Activated CD8-positive, alpha-beta memory T cell treated with anti-CD3 and anti-CD28 coated beads for 36 hours (primary cell): ENCODE data around the gene LPGAT1. TPM values are rescaled to one million over a fixed set of nuclear protein-coding genes. Genes with fewer than 3 reads are reported as not detected.
"Not testable (repeated sequence)": the region's sequence is repeated elsewhere in the genome, so short reads cannot be mapped to it uniquely, and the experiment has no call there.

ENCODE experiments used
- CTCF ChIA-PET: fragments of 350-600 bp; sonication (Branson Sonifier 250); formaldehyde crosslinking; loops from one replicate; lab custom pipeline; 2021; ENCODE audit warnings: antibody characterized with exemption; lab: Charles Lee
- POLR2A ChIA-PET: fragments of 350-600 bp; sonication (Branson Sonifier 250); formaldehyde crosslinking; loops from one replicate; lab custom pipeline; 2021; ENCODE audit warnings: antibody characterized with exemption; lab: Charles Lee
- total RNA-seq, 2 experiments: library from RNA; stranded (reverse); gene quantifications; one replicate each; pipeline ENCODE4 v1.2.3, GENCODE V29; 2021

The LPGAT1 gene
- total RNA-seq, 2 experiments from 2014 or later = 28.2 to 29.3 TPM

DNA sequence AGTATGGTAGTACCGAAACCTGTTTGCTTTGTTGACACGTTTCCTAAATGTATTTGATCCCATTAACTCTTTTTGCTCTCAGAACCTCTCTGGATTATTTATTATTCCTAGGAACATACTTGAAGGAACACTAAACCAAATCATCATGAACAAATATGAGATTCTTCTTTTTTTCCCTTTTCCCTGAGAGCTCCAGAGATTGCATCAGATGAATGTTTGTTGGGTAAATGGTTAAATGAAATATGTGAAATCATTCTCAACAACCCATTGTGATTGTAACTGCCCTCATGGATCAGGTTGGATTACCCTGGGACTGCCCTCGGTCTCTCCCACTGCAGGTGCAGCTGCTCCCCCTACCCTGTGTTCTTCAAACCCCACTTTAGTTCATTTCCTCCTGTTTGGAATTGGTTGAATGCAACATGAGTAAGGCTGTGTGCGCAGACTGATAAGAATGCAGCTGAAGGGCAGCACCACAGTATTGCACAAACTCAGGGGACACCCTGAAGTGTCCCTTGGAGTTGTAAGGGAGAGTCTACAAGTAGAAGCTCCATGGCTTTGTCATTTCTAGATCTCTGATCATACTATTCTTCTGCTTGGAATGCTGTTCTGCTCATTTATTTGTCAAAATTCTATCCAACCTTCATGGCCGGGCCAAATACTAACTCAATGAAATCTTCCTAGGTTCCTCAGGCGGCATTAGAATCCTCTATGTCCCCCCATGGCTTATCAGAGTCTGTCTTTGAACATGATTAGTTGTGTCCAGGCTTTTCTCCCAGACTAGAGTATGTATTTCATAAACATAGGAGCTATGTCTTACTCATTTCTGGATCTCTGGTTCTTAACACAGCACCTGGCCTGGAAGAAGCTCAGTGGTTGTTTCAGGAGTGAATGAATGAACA, 108.0 kb downstream of the LPGAT1 start:
- POLR2A ChIA-PET = no interaction called here
- CTCF ChIA-PET = interaction anchor here (1.6 kb wide), 1 partner anchor 24 kb away, joined by 3 read pairs; no protein-coding TSS in a partner anchor

GRCh38 chr1:211716555-211716954, 114.0 kb downstream of the LPGAT1 start:
- CTCF ChIA-PET = interaction anchor here (1.5 kb wide), 1 partner anchor 19 kb away, joined by 5 read pairs; no protein-coding TSS in a partner anchor

DNA sequence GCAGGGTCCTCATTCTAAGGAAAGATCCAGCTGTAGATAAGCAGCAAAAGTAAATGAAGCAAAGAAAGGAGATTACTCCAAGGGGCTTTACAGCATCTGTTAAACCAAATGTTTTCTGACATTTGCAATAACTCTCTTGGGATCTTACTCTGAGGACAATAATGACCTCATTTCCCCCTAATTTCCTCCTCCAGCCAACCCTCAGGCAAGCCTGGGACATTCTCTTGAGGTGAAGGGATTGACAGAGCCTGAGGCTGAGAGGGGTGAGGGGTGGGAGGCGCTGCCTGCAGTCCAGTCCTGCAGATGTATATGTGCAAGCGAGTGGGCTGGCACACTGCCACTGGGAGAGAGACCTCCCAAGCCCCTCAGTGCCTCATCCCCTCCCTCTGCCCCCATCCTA, 114.6 kb downstream of the LPGAT1 start:
- ChIA-PET POLR2A (interaction anchor here (0.6 kb wide), 1 partner anchor 519 kb away, joined by 3 read pairs; no protein-coding TSS in a partner anchor), CTCF (interaction anchor here (1.5 kb wide), 1 partner anchor 18 kb away, joined by 5 read pairs; no protein-coding TSS in a partner anchor)

More at GRCh38 chr1:211716555-211716954, 114.0 kb downstream of the LPGAT1 start:
- POLR2A ChIA-PET = not testable (repeated sequence)

DNA sequence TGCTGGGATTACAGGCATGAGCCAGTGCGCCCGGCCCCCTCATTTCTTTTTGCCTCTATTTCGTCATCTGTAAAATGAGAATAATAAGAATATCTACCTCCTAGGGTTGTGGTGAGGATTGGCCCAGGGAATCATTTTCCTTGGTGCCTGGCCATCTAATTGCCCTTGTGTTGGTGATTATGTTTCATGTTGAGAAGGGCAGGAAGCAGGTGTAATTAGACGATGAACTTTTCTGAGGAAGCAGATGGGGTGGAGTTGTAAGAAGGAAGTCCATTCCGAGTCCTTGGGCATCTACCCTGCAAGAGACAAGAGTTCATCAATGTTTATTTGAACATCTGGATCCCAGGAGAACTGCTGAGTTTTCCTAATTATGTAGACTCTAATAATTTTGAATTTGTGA, 116.4 kb downstream of the LPGAT1 start:
- ChIA-PET CTCF (no interaction called here), POLR2A (no interaction called here)

DNA sequence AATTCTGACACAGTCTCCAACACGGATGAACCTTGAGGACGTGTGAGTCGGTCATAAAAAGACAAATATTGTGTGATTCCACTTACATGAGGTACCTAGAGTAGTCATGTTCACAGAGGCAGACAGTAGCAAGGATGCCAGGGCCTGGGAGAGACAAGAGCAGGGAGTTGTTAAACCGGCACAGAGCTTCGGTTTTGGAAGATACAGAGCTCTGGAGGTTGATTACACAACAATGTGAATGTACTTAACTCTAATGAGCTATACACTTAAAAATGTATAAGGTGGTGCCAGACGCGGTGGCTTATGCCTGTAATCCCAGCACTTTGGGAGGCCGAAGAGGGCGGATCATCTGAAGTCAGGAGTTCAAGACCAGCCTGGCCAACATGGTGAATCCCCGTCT, 117.3 kb downstream of the LPGAT1 start:
- CTCF ChIA-PET = no interaction called here

GRCh38 chr1:211711315-211711705, 119.3 kb downstream of the LPGAT1 start:
- CTCF ChIA-PET = interaction anchor here (1.7 kb wide), 1 partner anchor 13 kb away, joined by 4 read pairs; no protein-coding TSS in a partner anchor
- POLR2A ChIA-PET = no interaction called here

More for the DNA sequence above, 117.3 kb downstream of the LPGAT1 start:
- POLR2A ChIA-PET = no interaction called here

GRCh38 chr1:211710566-211711314, 119.8 kb downstream of the LPGAT1 start:
- CTCF ChIA-PET = interaction anchor here (1.7 kb wide), 1 partner anchor 12 kb away, joined by 4 read pairs; no protein-coding TSS in a partner anchor
- POLR2A ChIA-PET = no interaction called here

DNA sequence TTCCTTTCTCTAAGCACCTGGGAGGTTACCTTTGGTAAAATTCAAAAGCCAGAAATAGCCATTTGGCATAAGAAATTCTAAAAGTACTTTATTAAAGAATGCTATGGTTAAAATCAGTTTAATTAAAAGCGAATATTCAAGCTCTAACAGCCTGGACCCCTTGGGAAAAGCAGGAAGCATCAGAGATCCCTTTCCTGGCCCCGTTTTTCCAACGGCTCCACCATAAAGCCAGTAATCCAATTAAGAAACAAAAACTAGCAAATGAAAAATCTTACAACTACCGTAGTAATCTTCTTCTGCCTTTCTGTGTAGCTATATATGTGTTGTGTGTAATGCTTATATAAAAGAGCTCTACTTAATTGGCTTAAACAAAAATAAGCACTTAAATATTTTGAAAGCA, 121.6 kb downstream of the LPGAT1 start:
- POLR2A ChIA-PET = no interaction called here
- CTCF ChIA-PET = interaction anchor here (3.0 kb wide), 1 partner anchor 11 kb away, joined by 10 read pairs; no protein-coding TSS in a partner anchor

GRCh38 chr1:211708006-211708405, 122.6 kb downstream of the LPGAT1 start:
- CTCF ChIA-PET = interaction anchor here (3.0 kb wide), 1 partner anchor 10 kb away, joined by 10 read pairs; no protein-coding TSS in a partner anchor

GRCh38 chr1:211705467-211706091, 125.0 kb downstream of the LPGAT1 start:
- ChIA-PET CTCF (interaction anchor here (0.6 kb wide), 1 partner anchor 102 kb away, joined by 3 read pairs; no protein-coding TSS in a partner anchor), POLR2A (no interaction called here)

More at GRCh38 chr1:211708006-211708405, 122.6 kb downstream of the LPGAT1 start:
- POLR2A ChIA-PET = no interaction called here

- ChIA-PET POLR2A (no interaction called here), CTCF (no interaction called here)
Observed at GRCh38 chr1:211704543-211704942, 126.0 kb downstream of the LPGAT1 start.

GRCh38 chr1:211703812-211704537, 126.6 kb downstream of the LPGAT1 start:
- ChIA-PET POLR2A (no interaction called here), CTCF (no interaction called here)

- CTCF ChIA-PET = no interaction called here
- POLR2A ChIA-PET = no interaction called here
Observed at GRCh38 chr1:211701733-211702132, 128.8 kb downstream of the LPGAT1 start.

DNA sequence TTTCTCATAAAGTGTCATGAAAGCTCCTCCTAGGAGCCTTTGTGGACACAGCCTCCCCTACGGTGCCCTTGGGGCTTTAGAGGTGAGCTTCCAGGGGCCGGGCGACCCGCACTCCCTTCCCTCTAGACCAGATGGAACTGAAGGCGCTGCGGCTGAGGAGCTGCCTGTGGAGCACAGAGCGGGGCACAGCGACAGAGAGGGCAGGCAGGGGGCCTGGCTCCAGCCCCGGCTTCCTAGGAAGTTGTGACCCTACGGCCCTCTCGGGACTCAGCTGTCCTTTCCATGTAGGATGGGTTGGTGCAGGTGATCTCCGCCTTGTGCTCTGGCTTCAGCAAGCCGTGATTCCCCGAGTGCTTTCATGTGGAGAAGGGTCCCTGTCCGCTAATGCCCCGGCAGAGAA, 131.5 kb downstream of the LPGAT1 start:
- ChIA-PET POLR2A (no interaction called here), CTCF (interaction anchor here (0.6 to 2.3 kb wide), 21 partner anchors 10 to 1078 kb away, joined by 3 to 25 read pairs (median 3); partner anchors contain the start of genes DTL, INTS7 and NEK2)

- CTCF ChIA-PET = interaction anchor here (0.6 to 2.3 kb wide), 29 partner anchors 10 to 1079 kb away, joined by 3 to 25 read pairs (median 3); partner anchors contain the start of genes DTL, INTS7 and NEK2
- POLR2A ChIA-PET = interaction anchor here (0.6 kb wide), 1 partner anchor 8 kb away, joined by 7 read pairs; no protein-coding TSS in a partner anchor
Observed at GRCh38 chr1:211698161-211699026, 132.2 kb downstream of the LPGAT1 start.

DNA sequence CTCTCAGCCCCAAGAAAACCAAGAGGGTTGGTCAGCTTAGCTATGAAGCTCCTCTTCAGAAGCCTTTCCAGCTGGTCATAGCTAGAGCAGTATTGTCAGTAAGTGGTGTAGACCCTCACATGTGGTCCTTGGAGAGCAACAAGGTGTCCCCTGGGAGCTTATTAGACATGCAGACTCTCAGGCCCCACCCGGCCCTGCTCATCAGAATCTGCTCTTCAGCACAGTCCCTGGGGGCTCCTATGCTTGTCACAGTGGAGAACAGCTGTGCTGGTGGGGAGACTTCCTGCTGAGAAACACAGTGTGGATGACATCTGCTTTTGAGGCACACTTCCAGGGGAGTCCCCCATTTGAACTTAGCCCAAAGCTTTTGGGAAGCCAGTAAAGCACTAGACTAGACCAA, 133.2 kb downstream of the LPGAT1 start:
- ChIA-PET POLR2A (no interaction called here), CTCF (interaction anchor here (0.9 to 2.3 kb wide), 8 partner anchors 11 to 759 kb away, joined by 3 to 25 read pairs (median 8); partner anchors contain the start of genes DTL and INTS7)
